Eye (tissue), 1 donor: Measurements from ENCODE around the gene PGBD1.
"Not testable (repeated sequence)": the region's sequence is repeated elsewhere in the genome, so short reads cannot be mapped to it uniquely, and the experiment has no call there.

Experiments
- DNase-seq: peaks from one replicate; pipeline ENCODE4 v3.0.0-alpha.2; 2015

The PGBD1 gene

GRCh38 chr6:28274888-28275287 lies 6.5 kb upstream of the PGBD1 start:
- DNase-seq: no peak

- no peak for DNase-seq
Observed at GRCh38 chr6:28277746-28278145, 3.6 kb upstream of the PGBD1 start.

GRCh38 chr6:28280595-28281287 lies 631 bp upstream of the PGBD1 start:
- no peak for DNase-seq

GRCh38 chr6:28282926-28283325 lies 1.6 kb downstream of the PGBD1 start:
- DNase-seq: no peak

- no peak for DNase-seq
Observed at GRCh38 chr6:28291573-28291972, 10.2 kb downstream of the PGBD1 start.

- DNase-seq: no peak
Observed at GRCh38 chr6:28295326-28295725, 14.0 kb downstream of the PGBD1 start.

- no peak for DNase-seq
Observed at GRCh38 chr6:28296520-28297060, 15.2 kb downstream of the PGBD1 start.

GRCh38 chr6:28303570-28303969 lies 22.2 kb downstream of the PGBD1 start:
- no peak for DNase-seq

GRCh38 chr6:28306363-28306762 lies 25.0 kb downstream of the PGBD1 start:
- DNase-seq: not testable (repeated sequence)

- peak; percentile 11 for DNase-seq
Observed at GRCh38 chr6:28311139-28311823, 29.9 kb downstream of the PGBD1 start.

- no peak for DNase-seq
Observed at GRCh38 chr6:28312939-28313338, 31.6 kb downstream of the PGBD1 start.

GRCh38 chr6:28315628-28316027 lies 34.3 kb downstream of the PGBD1 start:
- no peak for DNase-seq

- DNase-seq: not testable (repeated sequence)
Observed at GRCh38 chr6:28317866-28318265, 36.5 kb downstream of the PGBD1 start.

GRCh38 chr6:28322661-28323060 lies 41.3 kb downstream of the PGBD1 start:
- no peak for DNase-seq

- DNase-seq: no peak
Observed at GRCh38 chr6:28323813-28324424, 42.5 kb downstream of the PGBD1 start.

GRCh38 chr6:28326371-28326948 lies 45.1 kb downstream of the PGBD1 start:
- DNase-seq: no peak

GRCh38 chr6:28330041-28330440 lies 48.7 kb downstream of the PGBD1 start:
- DNase-seq: no peak

- no peak for DNase-seq
Observed at GRCh38 chr6:28333047-28333446, 51.7 kb downstream of the PGBD1 start.

- DNase-seq: no peak
Observed at GRCh38 chr6:28333599-28334018, 52.2 kb downstream of the PGBD1 start.

- DNase-seq: peak; percentile 23
Observed at GRCh38 chr6:28334286-28335039, 53.1 kb downstream of the PGBD1 start.

GRCh38 chr6:28335040-28335563 lies 53.7 kb downstream of the PGBD1 start:
- no peak for DNase-seq

- peak; percentile 99 for DNase-seq
Observed at GRCh38 chr6:28335564-28336283, 54.4 kb downstream of the PGBD1 start, which contains the start of gene ZSCAN31. Gene ZSCAN31, minus strand, starts transcription at chr6:28336148. Its CDS starts 6,465 bp downstream, at chr6:28329683.
